NCI-H774 (cell line): ENCODE measurements around the gene MRGPRX4.

Experiments
- DNase-seq: peaks from one replicate; lab custom pipeline; 2025; lab: John Stamatoyannopoulos, UW

MRGPRX4 gene

DNA sequence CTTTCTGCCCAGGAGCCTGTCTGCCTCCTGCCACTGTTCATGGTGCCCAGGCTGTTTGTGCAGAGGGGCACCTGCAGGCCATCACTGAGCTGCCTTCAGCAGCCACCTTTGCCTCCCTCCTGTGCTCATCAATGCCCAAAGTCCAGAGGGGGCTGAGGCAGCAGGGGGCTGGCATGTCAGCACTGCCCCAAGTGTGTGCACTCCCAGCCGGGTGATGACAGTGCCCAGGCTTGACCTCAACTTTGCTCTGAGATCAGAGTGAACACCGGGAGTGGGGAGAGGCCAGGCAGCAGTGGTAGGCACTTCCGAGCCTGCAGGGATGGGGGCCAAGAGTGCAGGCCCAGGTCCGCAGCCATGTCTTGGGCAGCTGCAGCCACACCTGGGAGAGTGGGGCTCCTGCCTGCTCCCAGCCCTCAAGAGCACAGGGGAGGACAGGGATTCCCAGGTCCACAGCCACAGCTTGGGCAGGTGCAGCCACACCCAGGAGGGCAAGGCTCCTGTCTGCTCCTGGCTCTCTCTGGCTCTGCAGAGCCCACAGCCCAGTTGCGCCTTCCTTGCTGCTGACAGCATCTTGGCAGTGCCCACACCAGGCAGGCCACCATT, 48.7 kb downstream of the MRGPRX4 start:
- DNase-seq = no peak

- no peak for DNase-seq
These were observed 50.3 kb downstream of the MRGPRX4 start for GRCh38 chr11:18222814-18223421.
